SK-N-MC (cell line): Measurements from ENCODE around the gene PSME4.

Experiments
- EZH2 ChIP-seq: fragments of 200-600 bp; sonication (generic); IDR thresholded peaks from one replicate; pipeline ENCODE4 v1.6.1; 2017; ENCODE audit warnings: antibody characterized with exemption
- POLR2AphosphoS5 ChIP-seq: IDR thresholded peaks from 2 replicates; pipeline ENCODE4 v1.6.1; 2012; ENCODE audit warnings: mild to moderate bottlenecking, low read depth, low read length, borderline replicate concordance

DNA sequence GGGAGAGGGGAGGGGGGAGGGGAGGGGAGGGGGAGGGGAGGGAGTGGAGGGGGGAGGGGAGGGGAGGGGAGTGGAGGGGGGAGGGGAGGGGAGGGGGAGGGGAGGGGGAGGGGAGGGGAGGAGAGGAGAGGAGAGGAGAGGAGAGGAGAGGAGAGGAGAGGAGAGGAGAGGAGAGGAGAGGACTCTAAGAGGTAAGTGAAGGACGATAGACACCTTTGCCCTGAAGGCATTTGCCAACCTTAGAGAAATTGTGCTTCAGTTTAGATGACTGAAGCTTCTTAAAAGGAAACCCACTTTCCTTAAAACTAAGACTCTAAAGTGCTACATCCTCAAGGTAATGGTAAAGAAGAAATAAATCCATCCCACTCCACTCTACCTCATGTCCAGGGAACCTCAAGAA lies 130.2 kb downstream of the PSME4 start:
- TF ChIP-seq POLR2AphosphoS5 (no peak), EZH2 (no peak)
